Karpas-422 (cell line): ENCODE data around the gene PPP2R2D. TPM values are rescaled to one million over a fixed set of nuclear protein-coding genes. Genes with fewer than 3 reads are reported as not detected.

Experiments used
- DNase-seq: peaks from one replicate; pipeline ENCODE4 v3.0.0-alpha.2; 2015
- H2AFZ ChIP-seq: fragments of 200-600 bp; sonication (generic); 2 replicates; pipeline ENCODE4 v1.6.1; 2014; ENCODE audit warnings: antibody characterized with exemption, low read length, mixed read lengths
- H3K27ac ChIP-seq: fragments of 200-600 bp; sonication (generic); 2 replicates; pipeline ENCODE4 v1.5.1; 2014; ENCODE audit warnings: mild to moderate bottlenecking, low read length, moderate library complexity
- H3K27me3 ChIP-seq: fragments of 200-600 bp; sonication (generic); 2 replicates; pipeline ENCODE4 v1.6.1; 2014; ENCODE audit warnings: low read length, mixed read lengths
- H3K36me3 ChIP-seq: fragments of 200-600 bp; sonication (generic); 2 replicates; pipeline ENCODE4 v1.6.1; 2014; ENCODE audit warnings: low read length, mixed read lengths; ENCODE audit not compliant: insufficient read depth
- H3K4me1 ChIP-seq: fragments of 200-600 bp; sonication (generic); 2 replicates; pipeline ENCODE4 v1.6.1; 2014; ENCODE audit warnings: mild to moderate bottlenecking, low read length, mixed read lengths
- H3K4me2 ChIP-seq: fragments of 200-600 bp; sonication (generic); 2 replicates; pipeline ENCODE4 v1.6.1; 2014; ENCODE audit warnings: low read length, low read depth, mild to moderate bottlenecking; ENCODE audit not compliant: poor library complexity, severe bottlenecking
- H3K4me3 ChIP-seq: fragments of 200-600 bp; sonication (generic); 2 replicates; pipeline ENCODE4 v1.5.1; 2014; ENCODE audit warnings: mild to moderate bottlenecking, antibody characterized with exemption, low read length, mixed read lengths
- H3K79me2 ChIP-seq: fragments of 200-600 bp; sonication (generic); 2 replicates; pipeline ENCODE4 v1.6.1; 2014; ENCODE audit warnings: mild to moderate bottlenecking, low read length, mixed read lengths
- H3K9ac ChIP-seq: fragments of 200-600 bp; sonication (generic); 2 replicates; pipeline ENCODE4 v1.6.0; 2014; ENCODE audit warnings: low read length
- H3K9me2 ChIP-seq: fragments of 200-600 bp; sonication (generic), shearing (Covaris generic); replicated peaks from 2 replicates; pipeline ENCODE4 v1.6.0; 2014; ENCODE audit warnings: mild to moderate bottlenecking, low read length, moderate library complexity; ENCODE audit not compliant: insufficient read depth
- H3K9me3 ChIP-seq: fragments of 300-700, 200-600 bp; sonication (generic); 2 replicates; pipeline ENCODE4 v1.6.1; 2014; ENCODE audit warnings: low read length, mixed read lengths
- H4K20me1 ChIP-seq: fragments of 200-600 bp; sonication (generic); 2 replicates; pipeline ENCODE4 v1.6.1; 2014; ENCODE audit warnings: mild to moderate bottlenecking, antibody characterized with exemption, low read length, low read depth; ENCODE audit not compliant: insufficient read depth
- total RNA-seq: library from RNA; depleted of rRNA; stranded (reverse); fragments of >200 nt; shearing (Covaris generic); gene quantifications from 2 replicates; pipeline ENCODE4 v1.2.3, GENCODE V29; 2014; ENCODE audit warnings: low replicate concordance

The PPP2R2D gene
- total RNA-seq, 1 experiment from 2014 or later, result 32.9 TPM

DNA sequence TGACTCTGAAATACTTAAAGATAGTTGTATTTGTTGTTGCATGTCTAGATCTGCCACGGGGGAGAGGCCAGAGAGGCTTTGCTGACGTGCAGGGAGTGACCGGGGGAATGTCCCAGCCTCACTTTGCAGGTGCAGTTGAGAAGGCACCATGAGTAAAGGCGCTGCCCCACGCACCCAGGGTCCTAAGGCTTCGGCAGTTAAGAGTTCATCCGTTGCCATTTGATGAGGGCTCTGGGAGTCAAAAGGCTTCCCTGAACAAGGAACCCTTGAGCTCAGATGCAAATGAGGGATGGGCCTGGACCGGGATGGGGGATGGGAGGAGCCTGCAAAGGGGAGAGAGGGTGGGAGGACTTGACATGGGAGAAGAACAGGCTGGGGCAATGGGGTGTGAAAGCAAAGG is 20.4 kb downstream of the PPP2R2D start:
- H3K79me2 ChIP-seq, result peaks cover 78% of the 10 kb centered on the region
- no peak overlapping the region for H3K4me2 ChIP-seq
- H4K20me1 ChIP-seq, result no peaks in the 10 kb centered on the region
- no peaks in the 10 kb centered on the region for H3K9me2 ChIP-seq
- no peaks in the 10 kb centered on the region for H3K4me1 ChIP-seq
- DNase-seq, result no peak
- H3K9me3 ChIP-seq, result peaks cover 14% of the 10 kb centered on the region; the same call in 1 of the 2 replicates
- no peak overlapping the region for H2AFZ ChIP-seq
- H3K27me3 ChIP-seq, result no peaks in the 10 kb centered on the region
- H3K27ac ChIP-seq, result no peak overlapping the region
- H3K4me3 ChIP-seq, result no peak overlapping the region
- no peaks in the 10 kb centered on the region; the same call in 1 of the 2 replicates for H3K36me3 ChIP-seq
- no peak overlapping the region for H3K9ac ChIP-seq

DNA sequence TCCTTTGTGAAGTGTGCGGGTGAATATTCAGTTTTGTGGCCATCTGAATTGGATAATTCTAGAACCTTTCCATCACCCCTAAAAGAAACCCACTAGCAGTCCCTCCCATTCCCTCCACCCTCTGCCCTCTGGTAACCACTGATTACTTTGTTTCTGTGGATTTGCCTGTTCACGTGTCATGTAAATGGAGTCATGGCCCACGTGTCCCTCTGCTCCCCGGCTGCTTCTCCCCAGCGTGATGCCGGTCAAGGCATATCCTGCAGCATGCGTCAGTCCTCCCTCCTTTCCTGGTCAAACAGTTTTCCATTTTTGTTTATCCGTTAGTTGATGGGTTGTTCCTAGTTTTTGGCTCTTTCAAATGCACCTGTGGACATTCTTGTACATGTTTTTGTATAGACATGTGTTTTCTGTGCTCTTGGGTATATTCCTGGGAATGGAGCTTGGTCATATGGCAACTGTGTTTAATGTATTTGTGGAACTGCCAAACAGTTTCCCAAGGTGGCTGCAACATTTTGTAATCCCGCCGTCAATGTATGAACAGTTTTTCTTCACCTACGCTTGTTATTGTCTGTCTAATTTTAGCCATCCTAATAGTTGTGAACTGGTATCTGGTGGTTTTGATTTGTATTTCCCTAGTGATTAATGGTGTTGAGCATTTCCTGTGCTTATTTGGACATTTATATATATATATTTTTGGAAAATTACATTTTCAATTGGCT is 22.4 kb downstream of the PPP2R2D start:
- no peak overlapping the region for H3K27ac ChIP-seq
- H2AFZ ChIP-seq, result no peak overlapping the region
- peaks cover 14% of the 10 kb centered on the region; the same call in 1 of the 2 replicates for H3K9me3 ChIP-seq
- no peak overlapping the region for H3K9ac ChIP-seq
- H3K4me2 ChIP-seq, result no peak overlapping the region
- H3K4me3 ChIP-seq, result no peak overlapping the region
- no peak for DNase-seq
- no peaks in the 10 kb centered on the region for H3K27me3 ChIP-seq
- H4K20me1 ChIP-seq, result peaks cover 3% of the 10 kb centered on the region; the same call in 1 of the 2 replicates
- peaks cover 92% of the 10 kb centered on the region for H3K79me2 ChIP-seq
- H3K4me1 ChIP-seq, result no peaks in the 10 kb centered on the region
- no peaks in the 10 kb centered on the region for H3K9me2 ChIP-seq
- no peaks in the 10 kb centered on the region; the same call in 1 of the 2 replicates for H3K36me3 ChIP-seq

GRCh38 chr10:131925011-131925649 is 24.3 kb downstream of the PPP2R2D start:
- peaks cover 100% of the 10 kb centered on the region for H3K79me2 ChIP-seq
- no peak for DNase-seq
- no peak overlapping the region for H3K9ac ChIP-seq
- H3K4me2 ChIP-seq, result no peak overlapping the region
- no peak overlapping the region for H3K27ac ChIP-seq
- no peaks in the 10 kb centered on the region for H3K9me2 ChIP-seq
- H4K20me1 ChIP-seq, result peaks cover 3% of the 10 kb centered on the region; the same call in 1 of the 2 replicates
- H2AFZ ChIP-seq, result no peak overlapping the region
- H3K9me3 ChIP-seq, result peaks cover 14% of the 10 kb centered on the region; the same call in 1 of the 2 replicates
- no peaks in the 10 kb centered on the region for H3K27me3 ChIP-seq
- no peaks in the 10 kb centered on the region for H3K4me1 ChIP-seq
- H3K36me3 ChIP-seq, result no peaks in the 10 kb centered on the region; the same call in 1 of the 2 replicates
- H3K4me3 ChIP-seq, result no peak overlapping the region

DNA sequence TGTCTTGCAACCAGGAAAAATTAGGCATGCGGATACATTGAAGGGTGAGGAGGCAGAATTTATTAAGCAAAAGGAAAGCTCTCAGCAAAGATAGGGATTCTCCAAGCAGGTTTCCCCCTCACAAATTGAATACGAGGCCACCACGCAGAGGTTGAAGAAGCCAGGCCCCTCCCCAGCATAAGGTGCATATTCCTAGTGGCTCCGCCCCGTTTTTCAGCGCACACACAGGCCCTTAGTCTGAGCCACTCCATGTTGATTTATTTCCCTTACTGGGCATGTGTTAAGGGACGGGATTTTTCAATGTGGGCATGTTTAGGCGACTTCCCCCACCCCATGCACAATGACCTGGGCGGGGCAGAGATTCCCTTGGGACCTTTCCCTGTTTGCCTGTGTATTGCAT is 24.9 kb downstream of the PPP2R2D start:
- H3K79me2 ChIP-seq, result peaks cover 100% of the 10 kb centered on the region
- H3K27me3 ChIP-seq, result no peaks in the 10 kb centered on the region
- no peaks in the 10 kb centered on the region for H3K4me1 ChIP-seq
- no peak overlapping the region for H3K27ac ChIP-seq
- no peaks in the 10 kb centered on the region; the same call in 1 of the 2 replicates for H3K36me3 ChIP-seq
- no peak overlapping the region for H3K9ac ChIP-seq
- peaks cover 6% of the 10 kb centered on the region; the same call in 1 of the 2 replicates for H4K20me1 ChIP-seq
- no peak for DNase-seq
- no peak overlapping the region for H3K4me2 ChIP-seq
- peaks cover 14% of the 10 kb centered on the region; the same call in 1 of the 2 replicates for H3K9me3 ChIP-seq
- no peak overlapping the region for H3K4me3 ChIP-seq
- H3K9me2 ChIP-seq, result no peaks in the 10 kb centered on the region
- H2AFZ ChIP-seq, result no peak overlapping the region

GRCh38 chr10:131926253-131926652 is 25.4 kb downstream of the PPP2R2D start:
- Histone ChIP-seq H3K79me2 (peaks cover 100% of the 10 kb centered on the region), H3K27me3 (no peaks in the 10 kb centered on the region), H3K36me3 (no peaks in the 10 kb centered on the region; the same call in 1 of the 2 replicates), H3K4me1 (no peaks in the 10 kb centered on the region), H3K9me2 (no peaks in the 10 kb centered on the region), H3K9ac (no peak overlapping the region), H3K4me2 (no peak overlapping the region), H4K20me1 (peaks cover 9% of the 10 kb centered on the region; the same call in 1 of the 2 replicates), H3K9me3 (peaks cover 14% of the 10 kb centered on the region; the same call in 1 of the 2 replicates), H3K27ac (no peak overlapping the region), H2AFZ (no peak overlapping the region), H3K4me3 (no peak overlapping the region)
- no peak for DNase-seq

GRCh38 chr10:131926743-131927595 is 26.2 kb downstream of the PPP2R2D start:
- no peak for DNase-seq
- no peak overlapping the region for H3K27ac ChIP-seq
- H3K4me3 ChIP-seq, result no peak overlapping the region
- no peak overlapping the region for H3K4me2 ChIP-seq
- H3K9me3 ChIP-seq, result peaks cover 14% of the 10 kb centered on the region; the same call in 1 of the 2 replicates
- no peaks in the 10 kb centered on the region for H3K4me1 ChIP-seq
- H3K79me2 ChIP-seq, result peaks cover 100% of the 10 kb centered on the region
- no peaks in the 10 kb centered on the region for H3K9me2 ChIP-seq
- no peaks in the 10 kb centered on the region; the same call in 1 of the 2 replicates for H3K36me3 ChIP-seq
- no peaks in the 10 kb centered on the region for H3K27me3 ChIP-seq
- peaks cover 10% of the 10 kb centered on the region; the same call in 1 of the 2 replicates for H4K20me1 ChIP-seq
- H2AFZ ChIP-seq, result no peak overlapping the region
- no peak overlapping the region for H3K9ac ChIP-seq

GRCh38 chr10:131928248-131929095 is 27.7 kb downstream of the PPP2R2D start:
- Histone ChIP-seq H3K79me2 (peaks cover 100% of the 10 kb centered on the region), H4K20me1 (peaks cover 12% of the 10 kb centered on the region; the same call in 1 of the 2 replicates), H3K4me1 (no peaks in the 10 kb centered on the region), H3K36me3 (no peaks in the 10 kb centered on the region; the same call in 1 of the 2 replicates), H3K27ac (no peak overlapping the region), H2AFZ (no peak overlapping the region), H3K9me3 (peaks cover 8% of the 10 kb centered on the region; the same call in 1 of the 2 replicates), H3K4me2 (no peak overlapping the region), H3K4me3 (no peak overlapping the region), H3K9ac (no peak overlapping the region), H3K9me2 (no peaks in the 10 kb centered on the region), H3K27me3 (no peaks in the 10 kb centered on the region)
- DNase-seq, result no peak
